SK-N-MC (cell line): ENCODE measurements around the gene OGFOD2.

Source experiments
- DNase-seq: peaks from one replicate; pipeline ENCODE4 v3.0.0-alpha.2; 2011; ENCODE audit warnings: low read depth, low spot score
- H3K27ac ChIP-seq: fragments of 200-600 bp; sonication (generic); 2 replicates; pipeline ENCODE4 v1.5.1; 2016; ENCODE audit warnings: mixed run types
- H3K36me3 ChIP-seq: fragments of 200-600 bp; sonication (generic); 2 replicates; pipeline ENCODE4 v1.6.1; 2017; ENCODE audit warnings: antibody characterized with exemption, low read length, mixed read lengths; ENCODE audit not compliant: insufficient read depth
- H3K4me3 ChIP-seq: fragments of 200-600 bp; sonication (generic); 2 replicates; pipeline ENCODE4 v1.5.1; 2016
- H3K9ac ChIP-seq: fragments of 200-600 bp; sonication (generic); 2 replicates; pipeline ENCODE4 v1.8.0; 2017; ENCODE audit warnings: mixed run types, mixed read lengths; ENCODE audit not compliant: insufficient read length
- H3K9me3 ChIP-seq: fragments of 200-600 bp; sonication (generic); 2 replicates; pipeline ENCODE4 v1.6.1; 2017; ENCODE audit warnings: low read depth, mild to moderate bottlenecking, antibody characterized with exemption, low read length, moderate library complexity, mixed read lengths
- EZH2 ChIP-seq: fragments of 200-600 bp; sonication (generic); IDR thresholded peaks from one replicate; pipeline ENCODE4 v1.6.1; 2017; ENCODE audit warnings: antibody characterized with exemption
- FOXP2 ChIP-seq: optimal IDR thresholded peaks from 2 replicates; pipeline ENCODE3; 2011; ENCODE audit warnings: mild to moderate bottlenecking, moderate library complexity; ENCODE audit not compliant: insufficient read depth; ENCODE audit errors: extremely low read length, control extremely low read depth
- POLR2AphosphoS5 ChIP-seq: IDR thresholded peaks from 2 replicates; pipeline ENCODE4 v1.6.1; 2012; ENCODE audit warnings: mild to moderate bottlenecking, low read depth, low read length, borderline replicate concordance

Gene OGFOD2

DNA sequence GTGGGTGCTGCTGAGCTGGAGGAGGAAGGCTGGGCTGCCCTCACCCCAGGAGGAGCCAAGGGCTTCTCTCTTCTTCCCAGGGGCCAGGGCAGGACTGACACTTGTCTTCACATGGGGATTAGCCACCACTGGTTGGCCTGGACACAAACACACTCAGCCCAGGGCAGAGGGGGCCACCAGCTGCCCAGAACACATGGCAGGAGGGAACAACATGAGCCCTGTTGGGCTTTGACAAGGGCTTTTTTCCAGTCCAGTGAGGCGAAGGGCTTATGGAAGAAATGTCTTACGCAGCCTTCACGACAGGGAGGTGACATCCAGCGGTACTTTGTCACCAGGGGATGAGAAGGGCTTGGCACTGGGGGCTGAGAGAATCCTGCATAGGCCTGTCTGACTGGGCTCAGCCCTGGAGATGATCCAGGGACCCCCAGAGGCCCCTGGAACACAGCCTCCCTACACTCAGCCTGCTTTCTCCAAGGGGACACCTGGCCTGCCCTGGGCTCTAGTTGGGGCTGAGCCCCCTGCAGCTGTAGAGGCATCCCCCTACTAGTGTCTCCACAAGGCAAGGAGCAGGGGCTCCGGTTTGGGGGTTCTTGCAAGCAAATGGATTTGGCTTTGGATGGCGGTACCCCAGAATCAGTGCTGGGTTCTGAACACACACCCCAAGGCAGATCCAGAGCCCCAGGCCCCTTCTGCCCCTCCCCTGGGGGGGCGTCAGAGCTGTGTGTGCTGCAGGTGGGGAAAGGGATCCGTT lies 24.3 kb downstream of the OGFOD2 start:
- Histone ChIP-seq H3K27ac (no peak overlapping the region), H3K9me3 (no peaks in the 10 kb centered on the region), H3K9ac (no peak overlapping the region), H3K4me3 (no peak overlapping the region), H3K36me3 (no peaks in the 10 kb centered on the region)
- no peak for DNase-seq
- TF ChIP-seq POLR2AphosphoS5, result no peak
- no peak for TF ChIP-seq EZH2
- no peak for TF ChIP-seq FOXP2

DNA sequence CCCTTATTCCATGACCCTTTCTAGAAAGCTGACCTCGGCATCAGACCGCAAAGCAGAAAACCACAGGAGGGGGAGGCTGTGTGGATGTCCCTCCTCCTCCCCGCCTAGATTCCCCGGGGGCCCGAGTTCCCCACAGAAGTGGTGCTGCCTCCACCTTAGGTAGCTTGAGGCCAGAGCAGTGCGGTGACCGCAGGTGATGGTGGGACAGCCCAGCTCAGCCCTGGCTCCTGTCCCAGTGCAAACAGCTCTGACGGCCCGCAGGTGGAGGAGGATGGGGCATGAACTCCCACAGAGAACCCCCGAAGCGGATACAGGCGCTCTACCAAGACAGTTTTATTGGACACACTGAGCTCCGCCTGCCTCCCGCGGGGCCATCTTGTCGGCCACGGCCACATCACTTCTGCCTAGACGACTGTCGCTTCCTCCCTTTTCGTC lies 25.0 kb downstream of the OGFOD2 start:
- H3K4me3 ChIP-seq, result no peak overlapping the region
- TF ChIP-seq FOXP2 (no peak), POLR2AphosphoS5 (no peak), EZH2 (no peak)
- H3K9me3 ChIP-seq, result no peaks in the 10 kb centered on the region
- H3K9ac ChIP-seq, result no peak overlapping the region
- H3K36me3 ChIP-seq, result no peaks in the 10 kb centered on the region
- H3K27ac ChIP-seq, result no peak overlapping the region
- no peak for DNase-seq

DNA sequence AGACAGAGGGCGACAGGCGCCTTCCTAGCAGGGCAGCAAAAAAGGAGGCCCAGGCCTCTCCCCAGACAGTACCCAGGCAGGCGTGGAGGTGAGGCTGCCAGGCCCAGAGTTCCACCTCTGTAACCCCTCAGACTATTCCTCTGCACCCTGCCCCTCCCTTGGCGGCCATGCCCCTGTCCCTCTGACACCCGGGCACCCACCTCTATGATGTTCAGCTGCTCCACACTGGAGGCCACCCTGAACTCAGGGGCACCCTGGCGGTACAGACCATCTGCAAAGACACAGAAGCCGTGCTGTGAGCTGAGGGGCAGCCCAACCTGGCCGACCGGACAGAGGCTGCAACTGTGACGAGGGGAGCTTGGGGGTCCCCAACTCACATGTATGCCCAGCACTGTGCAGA lies 25.5 kb downstream of the OGFOD2 start:
- Histone ChIP-seq H3K4me3 (no peak overlapping the region), H3K9me3 (no peaks in the 10 kb centered on the region), H3K36me3 (no peaks in the 10 kb centered on the region), H3K27ac (no peak overlapping the region), H3K9ac (no peak overlapping the region)
- TF ChIP-seq FOXP2, result no peak
- TF ChIP-seq POLR2AphosphoS5, result no peak
- TF ChIP-seq EZH2, result no peak
- no peak for DNase-seq

- no peak for DNase-seq
- H3K36me3 ChIP-seq, result no peaks in the 10 kb centered on the region
- H3K9me3 ChIP-seq, result no peaks in the 10 kb centered on the region
- no peak overlapping the region for H3K4me3 ChIP-seq
- H3K9ac ChIP-seq, result no peak overlapping the region
- no peak overlapping the region for H3K27ac ChIP-seq
- TF ChIP-seq FOXP2 (no peak), POLR2AphosphoS5 (no peak), EZH2 (no peak)
These were observed 26.4 kb downstream of the OGFOD2 start for GRCh38 chr12:123001464-123001863.

DNA sequence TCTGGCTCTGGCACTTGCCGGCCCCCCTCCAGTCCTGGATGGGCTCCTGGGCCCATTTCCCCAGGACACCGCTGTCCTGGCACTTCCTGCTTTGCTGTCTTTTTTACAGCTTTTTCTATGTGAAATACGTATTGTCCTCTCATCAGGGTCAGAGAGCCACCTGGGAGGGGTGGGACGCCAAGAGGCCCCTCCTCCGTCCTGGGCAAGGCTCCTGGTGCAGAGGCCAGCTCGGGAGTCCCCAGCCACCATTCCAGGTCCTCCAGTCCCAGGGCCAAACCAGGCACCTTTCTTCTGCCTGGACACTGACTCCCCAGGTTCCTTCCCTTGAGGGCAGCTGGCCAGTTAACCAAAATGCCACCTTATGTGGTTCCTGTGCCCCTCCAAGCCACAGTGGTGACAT lies 28.2 kb downstream of the OGFOD2 start:
- H3K9me3 ChIP-seq, result no peaks in the 10 kb centered on the region
- no peak for TF ChIP-seq FOXP2
- TF ChIP-seq EZH2, result no peak
- TF ChIP-seq POLR2AphosphoS5, result no peak
- no peak overlapping the region for H3K9ac ChIP-seq
- H3K36me3 ChIP-seq, result no peaks in the 10 kb centered on the region
- DNase-seq, result no peak
- H3K27ac ChIP-seq, result no peak overlapping the region
- H3K4me3 ChIP-seq, result no peak overlapping the region

GRCh38 chr12:123004287-123004686 lies 29.2 kb downstream of the OGFOD2 start:
- Histone ChIP-seq H3K9me3 (no peaks in the 10 kb centered on the region), H3K27ac (no peak overlapping the region), H3K4me3 (no peak overlapping the region), H3K9ac (no peak overlapping the region), H3K36me3 (no peaks in the 10 kb centered on the region)
- no peak for DNase-seq
- TF ChIP-seq FOXP2, result no peak
- no peak for TF ChIP-seq POLR2AphosphoS5
- TF ChIP-seq EZH2, result no peak

GRCh38 chr12:123005081-123005626 lies 30.1 kb downstream of the OGFOD2 start:
- Histone ChIP-seq H3K36me3 (no peaks in the 10 kb centered on the region), H3K9ac (no peak overlapping the region), H3K4me3 (no peak overlapping the region), H3K9me3 (no peaks in the 10 kb centered on the region), H3K27ac (no peak overlapping the region)
- no peak for TF ChIP-seq POLR2AphosphoS5
- TF ChIP-seq EZH2, result no peak
- TF ChIP-seq FOXP2, result no peak
- no peak for DNase-seq

DNA sequence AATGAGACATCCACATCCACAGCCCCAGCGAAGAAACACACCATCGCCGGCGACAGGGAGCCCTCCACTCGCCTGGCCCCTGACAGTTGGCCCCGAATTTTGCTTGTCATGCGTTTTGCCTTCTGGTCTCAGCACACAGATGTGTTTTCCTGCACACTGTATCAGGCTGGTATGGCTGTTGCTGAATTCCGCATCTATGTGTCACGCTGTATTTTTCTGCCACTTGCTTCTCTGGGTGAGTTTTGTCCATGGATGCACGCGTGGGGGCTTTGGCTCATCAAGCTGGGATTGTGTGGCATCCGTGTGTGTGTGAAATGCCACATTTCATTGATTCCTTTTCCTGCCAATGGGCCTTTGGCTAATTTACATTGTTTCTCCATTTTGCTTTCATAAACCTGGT lies 31.9 kb downstream of the OGFOD2 start:
- no peak for DNase-seq

DNA sequence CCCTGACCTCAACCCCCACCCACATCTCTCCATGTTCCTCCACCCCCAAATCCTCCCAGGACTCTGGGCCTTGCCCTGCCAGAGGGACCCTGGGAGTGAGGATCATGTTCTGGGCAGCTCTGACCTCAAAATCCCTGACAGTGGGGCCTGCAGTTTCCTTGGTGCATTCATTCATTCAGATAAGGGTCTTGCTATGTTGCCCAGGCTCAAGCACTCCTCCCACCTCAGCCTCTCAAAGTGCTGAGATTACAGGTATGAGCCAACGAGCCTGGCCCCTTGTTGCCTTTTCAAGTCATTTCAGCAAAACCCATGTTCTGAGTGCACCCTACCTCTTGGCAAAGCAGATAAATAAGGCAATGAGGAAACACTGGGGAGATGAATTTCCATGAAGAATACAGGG lies 35.1 kb downstream of the OGFOD2 start:
- Histone ChIP-seq H3K9me3 (no peaks in the 10 kb centered on the region), H3K9ac (no peak overlapping the region), H3K27ac (no peak overlapping the region), H3K4me3 (no peak overlapping the region), H3K36me3 (no peaks in the 10 kb centered on the region)
- TF ChIP-seq EZH2 (no peak), FOXP2 (no peak), POLR2AphosphoS5 (no peak)
- no peak for DNase-seq

More for the DNA sequence above, 31.9 kb downstream of the OGFOD2 start:
- Histone ChIP-seq H3K27ac (no peak overlapping the region), H3K9me3 (no peaks in the 10 kb centered on the region), H3K4me3 (no peak overlapping the region), H3K9ac (no peak overlapping the region), H3K36me3 (no peaks in the 10 kb centered on the region)
- TF ChIP-seq FOXP2 (no peak), EZH2 (no peak), POLR2AphosphoS5 (no peak)

- H3K9ac ChIP-seq, result no peak overlapping the region
- H3K4me3 ChIP-seq, result no peak overlapping the region
- H3K36me3 ChIP-seq, result no peaks in the 10 kb centered on the region
- H3K9me3 ChIP-seq, result no peaks in the 10 kb centered on the region
- no peak for DNase-seq
- H3K27ac ChIP-seq, result no peak overlapping the region
- TF ChIP-seq POLR2AphosphoS5, result no peak
- TF ChIP-seq EZH2, result no peak
- TF ChIP-seq FOXP2, result no peak
These were observed 35.6 kb downstream of the OGFOD2 start for GRCh38 chr12:123010681-123011080.
